RWPE1 (cell line): ENCODE data around the gene HIPK3.

Experiments used
- CTCF ChIA-PET: fragments of 350-600 bp; sonication (Branson Sonifier 250); formaldehyde crosslinking; extraction: SDS; loops from one replicate; lab custom pipeline; 2021; lab: Yijun Ruan, JAX
- POLR2A ChIA-PET: fragments of 400-600 bp; formaldehyde crosslinking; extraction: SDS; loops from one replicate; lab custom pipeline; 2020; ENCODE audit warnings: antibody characterized with exemption; ENCODE audit not compliant: low non-redundant PET; lab: Yijun Ruan, JAX
- DNase-seq: peaks from one replicate; pipeline ENCODE4 v3.0.0; 2012; ENCODE audit warnings: low spot score
- H3K27ac ChIP-seq: fragments of 450-650 bp; 2 replicates; pipeline ENCODE4 v1.5.1; 2017
- CTCF ChIP-seq: fragments of 450-650 bp; conservative IDR thresholded peaks from 2 replicates; pipeline ENCODE4 v1.5.1; 2017; ENCODE audit warnings: low read depth, mild to moderate bottlenecking

Gene HIPK3

GRCh38 chr11:33309118-33309517, 51.9 kb downstream of the HIPK3 start:
- no peak for DNase-seq
- no peak overlapping the region for H3K27ac ChIP-seq
- ChIA-PET CTCF (interaction anchor here (0.6 kb wide), 1 partner anchor 143 kb away, joined by 4 read pairs; no protein-coding TSS in a partner anchor), POLR2A (interaction anchor here (0.6 kb wide), 1 partner anchor 89 kb away, joined by 5 read pairs; no protein-coding TSS in a partner anchor)
- no peak for TF ChIP-seq CTCF

- POLR2A ChIA-PET: no interaction called here
- H3K27ac ChIP-seq: no peak overlapping the region
- CTCF ChIA-PET: no interaction called here
- DNase-seq: no peak
- no peak for TF ChIP-seq CTCF
These were observed 53.7 kb downstream of the HIPK3 start for GRCh38 chr11:33310720-33311500.

- no peak for TF ChIP-seq CTCF
- no peak overlapping the region for H3K27ac ChIP-seq
- ChIA-PET POLR2A (no interaction called here), CTCF (no interaction called here)
- no peak for DNase-seq
These were observed 54.5 kb downstream of the HIPK3 start for GRCh38 chr11:33311680-33312079.

- ChIA-PET POLR2A (no interaction called here), CTCF (no interaction called here)
- TF ChIP-seq CTCF: no peak
- no peak for DNase-seq
- no peak overlapping the region for H3K27ac ChIP-seq
These were observed 58.6 kb downstream of the HIPK3 start for GRCh38 chr11:33315822-33316221.

- CTCF ChIA-PET: no interaction called here
These were observed 60.5 kb downstream of the HIPK3 start for GRCh38 chr11:33317662-33318061.

More at GRCh38 chr11:33317662-33318061, 60.5 kb downstream of the HIPK3 start:
- no peak for TF ChIP-seq CTCF
- H3K27ac ChIP-seq: no peak overlapping the region
- POLR2A ChIA-PET: no interaction called here
- DNase-seq: peak; percentile 11
